Stimulated activated naive CD8-positive, alpha-beta T cell treated with anti-CD3 and anti-CD28 coated beads, Interleukin-15, Interleukin-2, amounts not matched to agents 100 ng/mL and 50 ng/mL, for 24 hours (primary cell): ENCODE measurements around the gene TGDS.

ENCODE experiments used
- H3K27ac Mint-ChIP-seq: one replicate; pipeline ENCODE4 v1.8.0; 2021; ENCODE audit warnings: mild to moderate bottlenecking, mixed read lengths
- H3K27me3 Mint-ChIP-seq: one replicate; pipeline ENCODE4 v1.8.0; 2021; ENCODE audit warnings: mixed read lengths
- H3K36me3 Mint-ChIP-seq: one replicate; pipeline ENCODE4 v1.8.0; 2021; ENCODE audit warnings: low read depth, mixed read lengths
- H3K4me1 Mint-ChIP-seq: one replicate; pipeline ENCODE4 v1.8.0; 2021; ENCODE audit warnings: low read depth, mixed read lengths
- H3K4me3 Mint-ChIP-seq: one replicate; pipeline ENCODE4 v1.8.0; 2021; ENCODE audit warnings: mild to moderate bottlenecking, mixed read lengths
- H3K9me3 Mint-ChIP-seq: one replicate; pipeline ENCODE4 v1.8.0; 2021; ENCODE audit warnings: mixed read lengths

The TGDS gene

GRCh38 chr13:94610475-94610874, 14.5 kb upstream of the TGDS start:
- Mint-ChIP-seq H3K36me3 (peaks cover 46% of the 10 kb centered on the region), H3K27ac (no peak overlapping the region), H3K9me3 (no peaks in the 10 kb centered on the region), H3K4me1 (peaks cover 20% of the 10 kb centered on the region), H3K27me3 (no peaks in the 10 kb centered on the region), H3K4me3 (no peak overlapping the region)

GRCh38 chr13:94609196-94609595, 13.2 kb upstream of the TGDS start:
- no peaks in the 10 kb centered on the region for H3K9me3 Mint-ChIP-seq
- no peaks in the 10 kb centered on the region for H3K27me3 Mint-ChIP-seq
- peaks cover 21% of the 10 kb centered on the region for H3K4me1 Mint-ChIP-seq
- H3K27ac Mint-ChIP-seq: no peak overlapping the region
- peaks cover 43% of the 10 kb centered on the region for H3K36me3 Mint-ChIP-seq
- H3K4me3 Mint-ChIP-seq: no peak overlapping the region

GRCh38 chr13:94608586-94608985, 12.6 kb upstream of the TGDS start:
- Mint-ChIP-seq H3K4me1 (peaks cover 21% of the 10 kb centered on the region), H3K27me3 (no peaks in the 10 kb centered on the region), H3K9me3 (no peaks in the 10 kb centered on the region), H3K4me3 (no peak overlapping the region), H3K36me3 (peaks cover 40% of the 10 kb centered on the region), H3K27ac (no peak overlapping the region)

- Mint-ChIP-seq H3K36me3 (peaks cover 35% of the 10 kb centered on the region), H3K27me3 (no peaks in the 10 kb centered on the region), H3K9me3 (no peaks in the 10 kb centered on the region), H3K4me1 (peaks cover 25% of the 10 kb centered on the region), H3K27ac (no peak overlapping the region), H3K4me3 (no peak overlapping the region)
These were observed 12.0 kb upstream of the TGDS start for GRCh38 chr13:94607939-94608338.

GRCh38 chr13:94607056-94607455, 11.1 kb upstream of the TGDS start:
- no peaks in the 10 kb centered on the region for H3K27me3 Mint-ChIP-seq
- peaks cover 27% of the 10 kb centered on the region for H3K36me3 Mint-ChIP-seq
- peaks cover 29% of the 10 kb centered on the region for H3K4me1 Mint-ChIP-seq
- H3K9me3 Mint-ChIP-seq: no peaks in the 10 kb centered on the region
- no peak overlapping the region for H3K27ac Mint-ChIP-seq
- H3K4me3 Mint-ChIP-seq: no peak overlapping the region

GRCh38 chr13:94602467-94602866, 6.5 kb upstream of the TGDS start:
- H3K9me3 Mint-ChIP-seq: peaks cover 6% of the 10 kb centered on the region
- H3K27me3 Mint-ChIP-seq: no peaks in the 10 kb centered on the region
- H3K4me1 Mint-ChIP-seq: peaks cover 40% of the 10 kb centered on the region
- H3K4me3 Mint-ChIP-seq: peak overlapping the region; percentile 88
- H3K27ac Mint-ChIP-seq: peak overlapping the region; percentile 73
- peaks cover 22% of the 10 kb centered on the region for H3K36me3 Mint-ChIP-seq

- no peaks in the 10 kb centered on the region for H3K27me3 Mint-ChIP-seq
- peak within 1 kb of the TSS; percentile 88 for H3K4me3 Mint-ChIP-seq
- peaks cover 17% of the 10 kb centered on the region for H3K36me3 Mint-ChIP-seq
- H3K4me1 Mint-ChIP-seq: peaks cover 33% of the 10 kb centered on the region
- peaks cover 6% of the 10 kb centered on the region for H3K9me3 Mint-ChIP-seq
- peak within 1 kb of the TSS; percentile 79 for H3K27ac Mint-ChIP-seq
These were observed 5.8 kb upstream of the TGDS start, which contains the start of gene GPR180 for GRCh38 chr13:94601446-94602431. Gene GPR180 (plus strand): TSS chr13:94601857. CDS start chr13:94601928, 71 bp downstream.

GRCh38 chr13:94599877-94600276, 3.9 kb upstream of the TGDS start:
- Mint-ChIP-seq H3K9me3 (peaks cover 6% of the 10 kb centered on the region), H3K27ac (no peak overlapping the region), H3K27me3 (no peaks in the 10 kb centered on the region)

GRCh38 chr13:94598281-94598680, 2.3 kb upstream of the TGDS start:
- Mint-ChIP-seq H3K4me1 (peaks cover 46% of the 10 kb centered on the region), H3K27ac (no peak overlapping the region), H3K27me3 (no peaks in the 10 kb centered on the region), H3K4me3 (no peak overlapping the region), H3K36me3 (peaks cover 20% of the 10 kb centered on the region), H3K9me3 (peaks cover 6% of the 10 kb centered on the region)

More at GRCh38 chr13:94599877-94600276, 3.9 kb upstream of the TGDS start:
- peaks cover 33% of the 10 kb centered on the region for H3K4me1 Mint-ChIP-seq
- no peak overlapping the region for H3K4me3 Mint-ChIP-seq
- H3K36me3 Mint-ChIP-seq: peaks cover 14% of the 10 kb centered on the region

- peaks cover 46% of the 10 kb centered on the region for H3K4me1 Mint-ChIP-seq
- H3K27ac Mint-ChIP-seq: peak overlapping the region; percentile 97
- H3K9me3 Mint-ChIP-seq: peaks cover 6% of the 10 kb centered on the region
- peak overlapping the region; percentile 97 for H3K4me3 Mint-ChIP-seq
- H3K27me3 Mint-ChIP-seq: no peaks in the 10 kb centered on the region
- peaks cover 28% of the 10 kb centered on the region for H3K36me3 Mint-ChIP-seq
These were observed 621 bp upstream of the TGDS start for GRCh38 chr13:94596575-94596971.

GRCh38 chr13:94595001-94595949, 677 bp downstream of the TGDS start:
- peak overlapping the region; percentile 97 for H3K27ac Mint-ChIP-seq
- H3K9me3 Mint-ChIP-seq: no peaks in the 10 kb centered on the region
- H3K4me1 Mint-ChIP-seq: peaks cover 43% of the 10 kb centered on the region
- no peaks in the 10 kb centered on the region for H3K27me3 Mint-ChIP-seq
- peak overlapping the region; percentile 97 for H3K4me3 Mint-ChIP-seq
- peaks cover 34% of the 10 kb centered on the region for H3K36me3 Mint-ChIP-seq

- H3K4me3 Mint-ChIP-seq: no peak overlapping the region
These were observed 5.2 kb downstream of the TGDS start for GRCh38 chr13:94590744-94591143.

GRCh38 chr13:94588541-94588940, 7.4 kb downstream of the TGDS start:
- Mint-ChIP-seq H3K4me3 (no peak overlapping the region), H3K9me3 (no peaks in the 10 kb centered on the region), H3K36me3 (peaks cover 63% of the 10 kb centered on the region), H3K4me1 (peaks cover 37% of the 10 kb centered on the region), H3K27ac (no peak overlapping the region), H3K27me3 (no peaks in the 10 kb centered on the region)

More at GRCh38 chr13:94590744-94591143, 5.2 kb downstream of the TGDS start:
- Mint-ChIP-seq H3K4me1 (peaks cover 56% of the 10 kb centered on the region), H3K9me3 (no peaks in the 10 kb centered on the region), H3K36me3 (peaks cover 60% of the 10 kb centered on the region), H3K27me3 (no peaks in the 10 kb centered on the region), H3K27ac (no peak overlapping the region)

GRCh38 chr13:94586371-94586770, 9.6 kb downstream of the TGDS start:
- Mint-ChIP-seq H3K4me1 (peaks cover 29% of the 10 kb centered on the region), H3K9me3 (no peaks in the 10 kb centered on the region), H3K4me3 (no peak overlapping the region), H3K27me3 (no peaks in the 10 kb centered on the region), H3K27ac (no peak overlapping the region), H3K36me3 (peaks cover 73% of the 10 kb centered on the region)
